Measurements from ENCODE around the gene PPIB.

PPIB gene

DNA sequence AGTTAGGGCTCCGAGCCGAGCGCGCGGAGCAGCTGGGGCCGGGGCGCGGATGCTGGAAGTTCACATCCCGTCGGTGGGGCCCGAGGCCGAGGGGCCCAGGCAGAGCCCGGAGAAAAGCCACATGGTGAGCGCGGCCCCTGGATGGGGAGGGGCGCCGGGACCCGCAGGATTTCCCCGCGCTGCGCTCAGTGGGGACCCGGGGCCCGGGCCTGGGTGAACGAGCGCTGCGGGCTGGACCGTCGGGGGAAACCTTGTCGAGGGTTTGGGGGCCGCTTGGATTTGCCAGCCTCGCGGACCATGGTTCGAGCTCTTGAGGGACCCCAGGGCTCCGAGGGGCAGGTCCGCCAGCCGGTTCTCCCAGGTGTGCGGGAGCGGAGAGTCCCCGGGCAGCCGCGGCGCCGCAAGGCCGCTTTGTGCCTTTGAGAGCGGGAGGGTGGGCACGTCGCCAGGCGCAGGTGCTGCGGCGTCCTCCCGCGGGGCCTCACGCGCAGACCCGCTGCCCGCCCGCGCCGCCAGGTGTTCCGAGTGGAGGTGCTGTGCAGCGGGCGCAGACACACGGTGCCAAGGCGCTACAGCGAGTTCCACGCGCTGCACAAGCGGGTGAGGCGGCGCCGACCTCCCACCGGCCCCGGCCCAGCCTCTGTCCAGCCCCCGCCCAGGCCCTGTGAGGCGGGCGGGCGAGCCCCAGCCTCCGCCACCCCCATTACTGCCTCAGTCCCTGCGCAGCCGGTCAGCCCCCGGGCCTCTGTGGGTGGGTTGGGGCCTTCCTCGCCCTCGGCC is 10.9 kb downstream of the PPIB start, which contains the start of gene SNX22 (continued):
- TF ChIP-seq, protein P1, sequence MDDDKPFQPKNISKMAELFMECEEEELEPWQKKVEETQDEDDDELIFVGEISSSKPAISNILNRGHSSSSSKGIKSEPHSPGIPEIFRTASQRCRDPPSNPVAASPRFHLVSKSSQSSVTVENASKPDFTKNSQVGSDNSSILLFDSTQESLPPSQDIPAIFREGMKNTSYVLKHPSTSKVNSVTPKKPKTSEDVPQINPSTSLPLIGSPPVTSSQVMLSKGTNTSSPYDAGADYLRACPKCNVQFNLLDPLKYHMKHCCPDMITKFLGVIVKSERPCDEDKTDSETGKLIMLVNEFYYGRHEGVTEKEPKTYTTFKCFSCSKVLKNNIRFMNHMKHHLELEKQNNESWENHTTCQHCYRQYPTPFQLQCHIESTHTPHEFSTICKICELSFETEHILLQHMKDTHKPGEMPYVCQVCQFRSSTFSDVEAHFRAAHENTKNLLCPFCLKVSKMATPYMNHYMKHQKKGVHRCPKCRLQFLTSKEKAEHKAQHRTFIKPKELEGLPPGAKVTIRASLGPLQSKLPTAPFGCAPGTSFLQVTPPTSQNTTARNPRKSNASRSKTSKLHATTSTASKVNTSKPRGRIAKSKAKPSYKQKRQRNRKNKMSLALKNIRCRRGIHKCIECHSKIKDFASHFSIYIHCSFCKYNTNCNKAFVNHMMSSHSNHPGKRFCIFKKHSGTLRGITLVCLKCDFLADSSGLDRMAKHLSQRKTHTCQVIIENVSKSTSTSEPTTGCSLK (tag by site-specific recombination; IDR thresholded peaks at IDR 0.05): no peak
- TF ChIP-seq EGR2 (tag by site-specific recombination; IDR thresholded peaks at IDR 0.05; ENCODE audit: low read depth) (peak; percentile 87), WT1 (tag by site-specific recombination; IDR thresholded peaks at IDR 0.05) (no peak)

DNA sequence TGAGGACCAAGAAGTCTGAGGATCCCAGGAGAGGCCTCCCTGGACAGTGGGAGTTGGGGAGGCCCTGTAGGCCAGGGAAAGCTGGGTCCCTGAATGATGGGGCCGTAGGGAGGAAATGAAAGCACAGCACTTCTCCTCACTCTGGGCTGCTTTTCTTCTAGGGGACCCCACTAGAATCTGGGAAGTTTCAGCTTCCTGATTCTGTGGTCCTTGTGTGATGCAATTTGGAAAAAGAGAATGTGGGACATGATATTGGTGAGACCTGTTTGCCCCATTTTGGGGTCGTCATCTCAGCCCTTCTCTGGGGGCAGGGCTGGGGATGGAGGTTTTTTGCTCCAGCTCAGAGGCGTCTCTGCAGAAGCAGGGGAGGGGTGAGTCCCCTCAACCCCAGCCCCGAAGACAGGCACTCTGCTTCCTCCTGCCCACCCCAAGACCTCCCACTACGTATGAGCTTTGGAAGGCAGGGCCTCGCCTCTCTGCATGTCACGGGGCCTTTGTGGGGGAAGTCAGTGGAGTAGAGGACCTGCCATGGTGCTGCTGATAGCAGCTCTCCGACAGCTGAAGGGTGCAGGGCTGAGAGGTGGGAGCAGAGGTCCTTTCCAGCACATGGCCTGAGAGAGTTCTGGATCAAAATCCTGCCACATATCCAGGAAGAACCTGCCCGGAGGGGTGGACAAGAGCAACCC is 12.8 kb downstream of the PPIB start:
- ChIA-PET CTCF (interaction anchor here (0.6 to 1.8 kb wide), 4 partner anchors 14 to 951 kb away, joined by 3 to 7 read pairs (median 4); no protein-coding TSS in a partner anchor), POLR2A (interaction anchor here (0.5 to 1.2 kb wide), 5 partner anchors 8 to 317 kb away, joined by 3 to 4 read pairs (median 3); partner anchors contain the start of gene CIAO2A)
- Histone ChIP-seq H3K4me1 (ENCODE audit: control insufficient read depth, insufficient read depth, low read length) (peaks cover 2% of the 10 kb centered on the region; the same call in 1 of the 2 replicates), H3K9me3 (ENCODE audit: control insufficient read depth, insufficient read depth, low read depth, low read length) (no peaks in the 10 kb centered on the region), H3K36me3 (ENCODE audit: control insufficient read depth in 2 of 2, insufficient read depth in 1 of 2, low read length in 2 of 2) (peaks cover 0 to 11% of the 10 kb centered on the region in 2 experiments; a peak in 1 of 3 replicates), H3K27ac (ENCODE audit: extremely low read depth, low read depth, low read length) (no peak overlapping the region), H3K4me3 (ENCODE audit: low read depth, low read length) (no peak overlapping the region)
- TF ChIP-seq ZNF394 (tag by site-specific recombination; IDR thresholded peaks at IDR 0.05; ENCODE audit: borderline replicate concordance) (no peak), ZNF146 (tag by site-specific recombination; IDR thresholded peaks at IDR 0.05) (no peak), ZNF707 (tag by site-specific recombination; IDR thresholded peaks at IDR 0.05) (no peak), ZNF777 (tag by site-specific recombination; IDR thresholded peaks at IDR 0.05; ENCODE audit: borderline replicate concordance) (no peak)

DNA sequence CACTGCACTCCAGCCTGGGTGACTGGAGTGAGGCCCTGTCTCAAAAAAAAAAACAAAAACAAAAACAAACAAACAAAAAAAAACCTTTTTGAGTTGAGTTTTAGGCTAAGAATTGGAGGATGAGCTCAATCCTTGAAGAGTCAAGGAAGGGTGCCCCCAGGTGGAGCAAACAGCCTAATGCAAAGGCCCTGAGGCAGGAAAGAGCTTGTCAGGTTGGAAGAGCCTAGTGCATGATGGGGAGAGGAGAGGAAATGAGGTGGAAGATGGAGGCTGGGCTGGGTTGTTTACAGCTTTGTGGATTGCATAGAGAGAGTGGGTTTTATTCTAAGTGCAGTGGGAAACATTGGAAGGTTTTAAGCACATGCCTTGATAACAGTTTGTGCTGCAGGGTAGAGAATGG is 13.4 kb downstream of the PPIB start:
- Histone ChIP-seq H3K4me3 (ENCODE audit: low read depth, low read length) (no peak overlapping the region), H3K36me3 (ENCODE audit: control insufficient read depth in 2 of 2, insufficient read depth in 1 of 2, low read length in 2 of 2) (peaks cover 0 to 8% of the 10 kb centered on the region in 2 experiments; a peak in 1 of 3 replicates), H3K4me1 (ENCODE audit: control insufficient read depth, insufficient read depth, low read length) (peaks cover 2% of the 10 kb centered on the region; the same call in 1 of the 2 replicates), H3K27ac (ENCODE audit: extremely low read depth, low read depth, low read length) (no peak overlapping the region), H3K9me3 (ENCODE audit: control insufficient read depth, insufficient read depth, low read depth, low read length) (no peaks in the 10 kb centered on the region)
- ChIA-PET CTCF (interaction anchor here (0.7 to 1.8 kb wide), 3 partner anchors 15 to 22 kb away, joined by 3 to 7 read pairs (median 5); no protein-coding TSS in a partner anchor), POLR2A (interaction anchor here (0.7 to 1.2 kb wide), 4 partner anchors 9 to 56 kb away, joined by 3 to 4 read pairs (median 3); partner anchors contain the start of gene CIAO2A)
- TF ChIP-seq ZNF292 (tag by site-specific recombination; IDR thresholded peaks at IDR 0.05; ENCODE audit: borderline replicate concordance, low read depth): no peak
- 0 out of 2 replicates have a peak, but pooled peaks have one; percentile 17 for TF ChIP-seq ZEB2 (tag by site-specific recombination; IDR thresholded peaks at IDR 0.05)
- TF ChIP-seq, protein P2, sequence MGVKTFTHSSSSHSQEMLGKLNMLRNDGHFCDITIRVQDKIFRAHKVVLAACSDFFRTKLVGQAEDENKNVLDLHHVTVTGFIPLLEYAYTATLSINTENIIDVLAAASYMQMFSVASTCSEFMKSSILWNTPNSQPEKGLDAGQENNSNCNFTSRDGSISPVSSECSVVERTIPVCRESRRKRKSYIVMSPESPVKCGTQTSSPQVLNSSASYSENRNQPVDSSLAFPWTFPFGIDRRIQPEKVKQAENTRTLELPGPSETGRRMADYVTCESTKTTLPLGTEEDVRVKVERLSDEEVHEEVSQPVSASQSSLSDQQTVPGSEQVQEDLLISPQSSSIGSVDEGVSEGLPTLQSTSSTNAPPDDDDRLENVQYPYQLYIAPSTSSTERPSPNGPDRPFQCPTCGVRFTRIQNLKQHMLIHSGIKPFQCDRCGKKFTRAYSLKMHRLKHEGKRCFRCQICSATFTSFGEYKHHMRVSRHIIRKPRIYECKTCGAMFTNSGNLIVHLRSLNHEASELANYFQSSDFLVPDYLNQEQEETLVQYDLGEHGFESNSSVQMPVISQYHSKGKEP (tag by site-specific recombination; IDR thresholded peaks at IDR 0.05): no peak
- no peak for TF ChIP-seq ZNF600 (tag by site-specific recombination; IDR thresholded peaks at IDR 0.05)
- TF ChIP-seq ZNF571 (tag by site-specific recombination; IDR thresholded peaks at IDR 0.05): no peak
- no peak for TF ChIP-seq ZNF473 (tag by site-specific recombination; IDR thresholded peaks at IDR 0.05)
- no peak for TF ChIP-seq TCF7L2 (IDR thresholded peaks at IDR 0.05; ENCODE audit: borderline replicate concordance, low read depth, low read length)
- no peak for TF ChIP-seq ZBTB48 (tag by site-specific recombination; IDR thresholded peaks at IDR 0.05)
- no peak for TF ChIP-seq ZNF211 (tag by site-specific recombination; IDR thresholded peaks at IDR 0.05; ENCODE audit: low read depth)
- TF ChIP-seq, protein P3, sequence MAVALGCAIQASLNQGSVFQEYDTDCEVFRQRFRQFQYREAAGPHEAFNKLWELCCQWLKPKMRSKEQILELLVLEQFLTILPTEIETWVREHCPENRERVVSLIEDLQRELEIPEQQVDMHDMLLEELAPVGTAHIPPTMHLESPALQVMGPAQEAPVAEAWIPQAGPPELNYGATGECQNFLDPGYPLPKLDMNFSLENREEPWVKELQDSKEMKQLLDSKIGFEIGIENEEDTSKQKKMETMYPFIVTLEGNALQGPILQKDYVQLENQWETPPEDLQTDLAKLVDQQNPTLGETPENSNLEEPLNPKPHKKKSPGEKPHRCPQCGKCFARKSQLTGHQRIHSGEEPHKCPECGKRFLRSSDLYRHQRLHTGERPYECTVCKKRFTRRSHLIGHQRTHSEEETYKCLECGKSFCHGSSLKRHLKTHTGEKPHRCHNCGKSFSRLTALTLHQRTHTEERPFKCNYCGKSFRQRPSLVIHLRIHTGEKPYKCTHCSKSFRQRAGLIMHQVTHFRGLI (tag by site-specific recombination; IDR thresholded peaks at IDR 0.05): no peak
- no peak for TF ChIP-seq ZBTB7A (tag by site-specific recombination; IDR thresholded peaks at IDR 0.05; ENCODE audit: low read depth)
- TF ChIP-seq ZNF214 (tag by site-specific recombination; IDR thresholded peaks at IDR 0.05; ENCODE audit: borderline replicate concordance): no peak
- no peak for TF ChIP-seq OVOL3 (tag by site-specific recombination; IDR thresholded peaks at IDR 0.05)
- TF ChIP-seq REPIN1 (tag by site-specific recombination; IDR thresholded peaks at IDR 0.05; ENCODE audit: low read depth): no peak
- no peak for TF ChIP-seq ZNF157 (tag by site-specific recombination; IDR thresholded peaks at IDR 0.05)
- TF ChIP-seq BCL11A (tag by site-specific recombination; IDR thresholded peaks at IDR 0.05; ENCODE audit: low read depth): no peak
- TF ChIP-seq ZNF221 (tag by site-specific recombination; IDR thresholded peaks at IDR 0.05; ENCODE audit: borderline replicate concordance): no peak
- TF ChIP-seq SCRT2 (tag by site-specific recombination; IDR thresholded peaks at IDR 0.05): no peak
